Thymus (tissue), 14 donors: ENCODE results near the gene VPS51. TPM values are rescaled to one million over a fixed set of nuclear protein-coding genes. Genes with fewer than 3 reads are reported as not detected.

ENCODE experiments used
- DNase-seq, 9 donors: peaks; one replicate each; pipeline ENCODE4 v3.0.0-alpha.2; 2013; ENCODE audit warnings: low spot score in 9 of 9, low read depth in 6 of 9, missing footprints in 1 of 9
- H3K27ac ChIP-seq, 2 donors: one replicate each; pipeline ENCODE4 v1.5.1; 2013; ENCODE audit warnings: control low read depth in 1 of 2, low read depth in 1 of 2, low read length in 1 of 2, mild to moderate bottlenecking in 1 of 2, moderate library complexity in 1 of 2
- H3K27me3 ChIP-seq, 2 donors: one replicate each; pipeline ENCODE4 v1.5.1; 2013; ENCODE audit warnings: low read length in 1 of 2; ENCODE audit not compliant: control insufficient read depth in 2 of 2, insufficient read depth in 1 of 2
- H3K36me3 ChIP-seq, 2 donors: one replicate each; pipeline ENCODE4 v1.5.1; 2013; ENCODE audit warnings: low read length in 1 of 2, mild to moderate bottlenecking in 1 of 2, moderate library complexity in 1 of 2; ENCODE audit not compliant: control insufficient read depth in 2 of 2, insufficient read depth in 2 of 2
- H3K4me1 ChIP-seq, 2 donors: one replicate each; pipeline ENCODE4 v1.5.1; 2013; ENCODE audit warnings: low read length in 2 of 2; ENCODE audit not compliant: control insufficient read depth in 2 of 2, insufficient read depth in 2 of 2
- H3K4me3 ChIP-seq, 2 donors: one replicate each; pipeline ENCODE4 v1.5.1; 2013; ENCODE audit warnings: low read length in 2 of 2, control low read depth in 1 of 2, mild to moderate bottlenecking in 1 of 2
- H3K9me3 ChIP-seq, 2 donors: one replicate each; pipeline ENCODE4 v1.5.1; 2013; ENCODE audit warnings: low read length in 1 of 2, mild to moderate bottlenecking in 1 of 2; ENCODE audit not compliant: control insufficient read depth in 2 of 2, insufficient read depth in 1 of 2
- WGBS: extraction: QIAGEN DNeasy Blood & Tissue Kit; methylation state at CpG from one replicate; pipeline ENCODE4 v1.1.7; 2013; 5-methylcytosine and 5-hydroxymethylcytosine counted together
- long read RNA-seq, 10 donors: transcript quantifications; one replicate each; lab custom pipeline, GENCODE V29; 2026
- polyA plus RNA-seq: library from polyadenylated mRNA; stranded (reverse); fragments of 200-250 nt; gene quantifications from one replicate; pipeline ENCODE4 v1.2.3, GENCODE V29; 2013
- total RNA-seq: library from RNA; stranded (reverse); fragments of 120-200 nt; gene quantifications from one replicate; pipeline ENCODE4 v1.2.4, GENCODE V29; 2013
- donor health status: healthy.

Gene VPS51
- 110 TPM for total RNA-seq
- polyA plus RNA-seq, result 121 TPM
- long read RNA-seq, donor 1, result 0 reads
- long read RNA-seq, donor 2, result 0 reads
- long read RNA-seq, donor 3, transcript VPS51-201 (10 exons, 2,714 nt), result major isoform, 26 of 43 reads
- long read RNA-seq, donor 3, partial matches to known transcripts, result 15 of 43 reads
- long read RNA-seq, donor 3, other reads (novel, unspliced or antisense), result 0 of 43 reads
- long read RNA-seq, donor 4, transcript VPS51-201 (10 exons, 2,714 nt), result major isoform, 12 of 12 reads
- long read RNA-seq, donor 4, partial matches to known transcripts, result 0 of 12 reads
- long read RNA-seq, donor 4, other reads (novel, unspliced or antisense), result 0 of 12 reads
- long read RNA-seq, donor 5, transcript VPS51-201 (10 exons, 2,714 nt), result major isoform, 35 of 53 reads
- long read RNA-seq, donor 5, partial matches to known transcripts, result 17 of 53 reads
- long read RNA-seq, donor 5, other reads (novel, unspliced or antisense), result 0 of 53 reads
- long read RNA-seq, donor 6, transcript VPS51-201 (10 exons, 2,714 nt), result major isoform, 12 of 26 reads
- long read RNA-seq, donor 6, partial matches to known transcripts, result 13 of 26 reads
- long read RNA-seq, donor 6, other reads (novel, unspliced or antisense), result 0 of 26 reads
- long read RNA-seq, donor 7, partial matches to known transcripts, result 7 of 11 reads
- long read RNA-seq, donor 7, other reads (novel, unspliced or antisense), result 0 of 11 reads
- long read RNA-seq, donor 8, transcript VPS51-201 (10 exons, 2,714 nt), result major isoform, 8 of 8 reads
- long read RNA-seq, donor 8, partial matches to known transcripts, result 0 of 8 reads
- long read RNA-seq, donor 8, other reads (novel, unspliced or antisense), result 0 of 8 reads
- long read RNA-seq, donor 9, transcript VPS51-201 (10 exons, 2,714 nt), result major isoform, 7 of 8 reads
- long read RNA-seq, donor 9, partial matches to known transcripts, result 0 of 8 reads
- long read RNA-seq, donor 9, other reads (novel, unspliced or antisense), result 0 of 8 reads
- long read RNA-seq, donor 10, transcript VPS51-201 (10 exons, 2,714 nt), result major isoform, 16 of 16 reads
- long read RNA-seq, donor 10, partial matches to known transcripts, result 0 of 16 reads
- long read RNA-seq, donor 10, other reads (novel, unspliced or antisense), result 0 of 16 reads

- H3K27ac ChIP-seq, result peak within 1 kb of the TSS; percentile 87 to 89
- H3K4me3 ChIP-seq, result peak within 1 kb of the TSS; percentile 82 to 87
- DNase-seq, result peak; percentile 75 to 95 (median 87)
- WGBS, result under 1% methylated on average over 52 of the region's 52 CpGs
- no peaks in the 10 kb centered on the region for H3K9me3 ChIP-seq
- peaks cover 11 to 18% of the 10 kb centered on the region in 2 donors for H3K36me3 ChIP-seq
- H3K27me3 ChIP-seq, result no peaks in the 10 kb centered on the region
- H3K4me1 ChIP-seq, result peaks cover 7 to 18% of the 10 kb centered on the region in 2 donors
These were observed at the start of gene VPS51 for GRCh38 chr11:65095974-65096806. TSS of gene VPS51 (plus strand) at chr11:65096214. CDS start at chr11:65096251, 37 bp downstream.

GRCh38 chr11:65047581-65048422 lies 48.2 kb upstream of the VPS51 start:
- DNase-seq, result no peak
- 32% methylated on average over 56 of the region's 56 CpGs for WGBS
- H3K27me3 ChIP-seq, result peaks cover 0 to 16% of the 10 kb centered on the region in 2 donors
- peak overlapping the region in 1 of 2 donors; percentile 29 for H3K4me3 ChIP-seq
- H3K36me3 ChIP-seq, result peaks cover 29 to 32% of the 10 kb centered on the region in 2 donors
- H3K4me1 ChIP-seq, result peaks cover 0 to 10% of the 10 kb centered on the region in 2 donors
- no peaks in the 10 kb centered on the region for H3K9me3 ChIP-seq
- no peak overlapping the region for H3K27ac ChIP-seq

GRCh38 chr11:65051398-65051858 lies 44.6 kb upstream of the VPS51 start:
- DNase-seq, result no peak
- Histone ChIP-seq H3K27me3 (peaks cover 0 to 16% of the 10 kb centered on the region in 2 donors), H3K36me3 (peaks cover 2% of the 10 kb centered on the region in 2 donors), H3K27ac (no peak overlapping the region), H3K4me1 (peaks cover 7 to 19% of the 10 kb centered on the region in 2 donors), H3K9me3 (no peaks in the 10 kb centered on the region), H3K4me3 (no peak overlapping the region)
- 97% methylated on average over 9 of the region's 9 CpGs for WGBS

GRCh38 chr11:65053827-65054508 lies 42.0 kb upstream of the VPS51 start:
- WGBS, result 10% methylated on average over 8 of the region's 8 CpGs
- Histone ChIP-seq H3K9me3 (no peaks in the 10 kb centered on the region), H3K4me3 (no peak overlapping the region), H3K4me1 (peaks cover 7 to 15% of the 10 kb centered on the region in 2 donors), H3K27ac (no peak overlapping the region), H3K36me3 (no peaks in the 10 kb centered on the region), H3K27me3 (no peaks in the 10 kb centered on the region)
- peak in 5 of 9 donors; percentile 34 to 67 (median 49) for DNase-seq

GRCh38 chr11:65055538-65055937 lies 40.5 kb upstream of the VPS51 start:
- Histone ChIP-seq H3K27ac (no peak overlapping the region), H3K4me3 (no peak overlapping the region), H3K27me3 (no peaks in the 10 kb centered on the region), H3K9me3 (no peaks in the 10 kb centered on the region), H3K4me1 (peaks cover 7 to 21% of the 10 kb centered on the region in 2 donors), H3K36me3 (no peaks in the 10 kb centered on the region)
- no peak for DNase-seq
- WGBS, result 93% methylated on average over 1 of the region's 1 CpG

GRCh38 chr11:65056999-65057398 lies 39.0 kb upstream of the VPS51 start:
- H3K4me1 ChIP-seq, result peaks cover 7 to 27% of the 10 kb centered on the region in 2 donors

GRCh38 chr11:65057526-65057925 lies 38.5 kb upstream of the VPS51 start:
- H3K27ac ChIP-seq, result no peak overlapping the region
- H3K4me3 ChIP-seq, result no peak overlapping the region
- DNase-seq, result no peak
- H3K4me1 ChIP-seq, result peaks cover 7 to 27% of the 10 kb centered on the region in 2 donors
- no peaks in the 10 kb centered on the region for H3K27me3 ChIP-seq
- no peaks in the 10 kb centered on the region for H3K9me3 ChIP-seq
- WGBS, result 97% methylated on average over 7 of the region's 7 CpGs
- no peaks in the 10 kb centered on the region for H3K36me3 ChIP-seq

More at GRCh38 chr11:65056999-65057398, 39.0 kb upstream of the VPS51 start:
- Histone ChIP-seq H3K4me3 (no peak overlapping the region), H3K27ac (no peak overlapping the region), H3K27me3 (no peaks in the 10 kb centered on the region), H3K9me3 (no peaks in the 10 kb centered on the region), H3K36me3 (no peaks in the 10 kb centered on the region)
- DNase-seq, result no peak
- 97% methylated on average over 6 of the region's 6 CpGs for WGBS
